ENCODE results near the gene CGB1.
"Not testable (repeated sequence)": the region's sequence is repeated elsewhere in the genome, so short reads cannot be mapped to it uniquely, and the experiment has no call there.

Gene CGB1

GRCh38 chr19:49036815-49037214 is at the start of gene CGB1:
Gene CGB1 (minus strand): TSS chr19:49036895. CDS start chr19:49036711, 184 bp downstream.
- DNase-seq, result not testable (repeated sequence)

- no peak for DNase-seq
Observed at GRCh38 chr19:49086296-49086695, 49.6 kb upstream of the CGB1 start.

DNA sequence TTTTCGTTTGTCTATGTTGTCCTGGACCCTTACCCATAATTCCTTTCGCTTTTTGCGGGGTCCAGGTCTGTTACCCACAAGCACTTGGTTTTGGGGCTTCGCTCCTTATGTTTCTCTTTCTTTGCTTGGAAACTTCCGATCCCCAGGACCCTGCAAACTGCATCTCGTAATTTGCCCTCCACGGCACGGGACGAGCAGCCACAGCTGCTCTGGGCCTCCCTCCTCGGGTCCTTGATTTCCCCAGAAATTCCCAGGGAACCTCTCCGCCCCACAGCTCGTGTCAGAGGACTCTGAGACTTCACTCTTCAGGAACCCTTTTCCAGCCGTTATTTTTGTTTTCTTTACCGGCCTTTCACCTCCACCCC is 49.2 kb upstream of the CGB1 start:
- no peak for DNase-seq

GRCh38 chr19:49085020-49085867 is 48.5 kb upstream of the CGB1 start, which contains the start of gene SNRNP70:
Gene SNRNP70 (plus strand): TSS chr19:49085451. CDS start chr19:49086415, 964 bp downstream.
- peak; percentile 97 to 99 for DNase-seq

- no peak for DNase-seq
Observed at GRCh38 chr19:49084206-49085019, 47.7 kb upstream of the CGB1 start.

DNA sequence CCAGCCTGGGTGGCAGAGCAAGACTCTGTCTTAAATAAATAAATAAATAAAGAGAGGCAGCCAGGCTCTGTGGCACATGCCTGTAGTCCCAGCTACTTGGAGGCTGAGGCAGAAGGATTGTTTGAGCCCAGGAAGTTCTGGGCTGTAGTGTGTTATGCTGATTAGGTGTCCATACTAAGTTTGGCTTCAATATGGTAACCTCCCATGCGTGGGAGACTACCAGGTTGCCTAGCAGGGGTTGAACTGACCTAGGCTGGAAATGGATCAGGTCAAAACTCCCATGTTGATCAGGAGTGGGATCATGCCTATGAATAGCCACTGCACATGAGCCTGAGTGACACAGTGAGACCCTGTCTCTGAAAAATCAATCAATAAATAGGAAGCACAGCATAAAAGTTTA is 44.6 kb upstream of the CGB1 start:
- DNase-seq, result no peak

DNA sequence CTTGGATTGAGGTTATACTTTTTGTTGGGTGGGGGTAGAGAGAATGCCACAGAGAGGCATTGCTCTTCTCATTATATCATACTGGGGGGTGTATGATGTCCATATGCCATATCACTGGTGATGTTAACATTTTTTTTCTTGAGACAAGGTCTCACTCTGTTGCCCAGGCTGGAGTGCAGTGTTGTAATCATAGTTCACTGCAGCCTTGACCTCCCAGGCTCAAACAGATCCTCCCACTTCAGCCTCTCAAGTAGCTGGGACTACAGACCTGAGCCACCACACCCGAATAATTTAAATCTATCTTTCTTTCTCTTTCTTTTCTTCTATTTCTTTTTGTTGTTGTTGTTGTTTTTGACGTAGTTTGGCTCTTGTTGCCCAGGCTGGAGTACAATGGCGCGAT is 43.7 kb upstream of the CGB1 start:
- DNase-seq, result no peak

GRCh38 chr19:49074869-49075268 is 38.2 kb upstream of the CGB1 start:
- not testable (repeated sequence) for DNase-seq

DNA sequence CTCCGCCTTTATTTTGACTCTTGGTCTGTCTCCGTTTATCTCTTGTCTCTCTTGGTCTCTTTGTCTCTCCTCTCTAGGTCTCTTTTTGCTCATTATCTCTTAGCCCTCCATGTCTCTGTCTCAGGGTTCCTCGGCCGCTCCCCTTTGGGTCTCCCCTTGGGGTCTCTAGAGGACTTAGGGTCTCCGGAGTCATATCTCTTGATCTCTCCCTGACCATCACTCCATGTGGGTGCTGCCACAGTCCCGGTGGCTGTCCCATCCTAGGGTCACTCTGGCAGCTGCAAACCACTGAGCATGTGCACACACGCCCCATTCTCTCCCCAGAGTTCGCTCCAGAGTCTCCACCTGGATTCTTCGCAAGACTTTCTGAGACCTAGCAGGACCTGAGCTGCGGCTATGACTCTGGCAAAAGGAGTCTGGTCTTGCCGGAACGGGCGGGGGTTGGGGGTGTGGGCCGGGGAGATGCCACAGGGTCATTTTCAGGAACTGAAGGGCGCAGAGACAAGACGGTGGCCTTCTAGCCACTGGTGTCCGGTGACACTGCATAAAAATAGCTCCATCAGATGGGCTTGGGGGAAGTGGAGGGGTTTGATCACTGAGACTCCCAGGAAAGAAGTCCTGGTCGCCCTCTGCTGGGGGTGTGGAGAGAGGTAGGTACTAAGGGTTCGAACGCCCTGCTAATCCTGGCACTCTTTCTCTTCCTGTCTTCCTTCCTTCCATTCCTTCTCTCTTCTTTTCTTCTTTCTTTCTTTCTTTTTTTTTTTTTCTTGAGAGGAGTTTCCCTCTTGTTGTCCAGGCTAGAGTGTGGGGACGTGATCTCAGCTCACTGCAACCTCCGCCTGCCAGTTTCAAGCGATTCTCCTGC is 37.1 kb upstream of the CGB1 start:
- no peak for DNase-seq

GRCh38 chr19:49071860-49072547 is 35.3 kb upstream of the CGB1 start:
- peak; percentile 26 to 33 for DNase-seq

- DNase-seq, result no peak
Observed at GRCh38 chr19:49070416-49070815, 33.7 kb upstream of the CGB1 start.

GRCh38 chr19:49069026-49069425 is 32.3 kb upstream of the CGB1 start:
- DNase-seq, result no peak

DNA sequence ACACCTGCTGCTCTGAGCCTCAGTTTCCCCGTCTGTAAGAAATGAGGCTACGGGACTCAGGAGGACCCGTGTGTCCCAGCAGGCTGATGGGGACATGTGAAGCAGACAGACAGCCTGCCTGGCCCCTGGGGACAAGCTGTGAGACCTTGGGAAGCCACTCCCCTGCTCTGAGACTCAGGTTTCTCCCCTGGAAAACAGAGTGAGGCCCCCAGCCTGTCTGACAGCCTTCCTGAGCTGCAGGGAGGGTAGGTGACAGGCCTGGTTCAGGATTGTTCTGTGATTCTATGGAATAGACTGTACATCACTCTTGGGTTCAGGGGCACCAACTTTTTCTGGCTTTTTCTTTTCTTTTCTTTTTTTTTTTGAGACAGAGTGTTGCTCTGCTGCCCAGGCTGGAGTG is 30.9 kb upstream of the CGB1 start:
- no peak for DNase-seq

DNA sequence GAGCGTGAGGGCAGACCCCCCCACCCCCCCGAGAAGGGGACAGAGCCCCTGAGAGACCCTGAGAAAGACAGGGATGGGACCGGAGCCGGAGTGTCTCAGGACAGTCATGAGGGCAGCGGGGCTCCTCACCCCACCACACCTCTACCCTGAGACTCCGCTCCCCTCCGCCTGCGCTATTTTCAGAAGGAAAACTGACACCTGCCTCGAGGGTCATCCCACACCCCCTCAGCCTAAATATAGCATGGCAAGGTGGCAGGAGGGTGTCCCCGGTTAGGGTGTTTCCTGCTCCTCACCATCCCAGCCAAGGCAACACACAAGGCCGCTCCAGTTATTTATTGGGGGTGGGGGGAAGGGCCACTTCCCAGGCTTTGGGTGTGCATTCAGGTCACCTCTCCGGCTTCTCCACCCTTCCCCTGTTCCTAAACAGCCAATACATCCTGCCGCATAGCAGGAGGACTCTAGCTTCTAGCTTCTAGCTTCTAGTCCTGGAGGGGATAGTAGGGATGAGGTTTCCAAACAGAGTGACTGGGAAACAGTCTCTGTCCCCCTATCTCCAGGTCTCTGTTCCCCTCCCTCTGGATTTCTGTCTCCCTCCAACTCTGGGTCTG is 29.3 kb upstream of the CGB1 start:
- DNase-seq, result no peak

DNA sequence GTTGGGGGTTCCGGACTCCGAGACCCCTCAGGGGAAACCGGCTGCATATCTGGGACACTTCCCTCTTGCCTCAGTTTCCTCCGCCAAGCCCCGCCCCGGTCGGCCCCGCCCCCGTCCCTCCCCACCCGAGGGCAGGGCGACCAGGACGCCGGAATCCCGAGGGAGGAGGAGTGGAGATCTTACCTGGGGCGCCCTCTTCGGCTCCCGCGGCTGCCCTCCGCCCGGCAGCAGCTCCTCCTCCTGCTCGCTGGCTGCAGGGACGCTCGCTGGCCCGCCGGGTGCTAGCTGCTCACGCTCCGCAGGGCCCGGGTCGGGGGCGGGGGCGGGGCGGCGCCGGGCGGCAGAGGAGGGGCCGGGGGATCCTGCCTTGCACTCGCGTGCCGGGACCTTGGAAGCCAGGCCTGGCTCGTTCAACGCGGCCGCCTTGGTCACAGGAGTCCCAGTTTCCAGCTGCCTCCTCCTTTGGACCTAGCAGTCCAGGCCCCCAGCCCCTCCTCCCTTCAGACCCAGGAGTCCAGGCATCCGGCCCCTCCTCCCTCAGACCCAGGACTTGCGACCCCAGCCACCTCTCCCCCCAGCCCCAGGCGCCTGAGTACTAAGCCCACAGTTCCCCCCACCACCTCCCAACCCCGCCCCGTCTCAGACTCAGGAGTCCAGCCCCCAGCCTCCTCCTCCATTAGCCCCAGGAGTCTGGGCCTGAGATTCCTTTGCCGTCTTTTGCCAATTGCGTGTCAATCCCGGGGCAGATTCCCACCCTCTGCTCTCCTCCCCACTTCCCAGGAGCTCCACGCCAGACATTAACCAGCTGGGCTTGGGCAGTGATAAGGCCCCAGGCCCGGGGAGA is 28.3 kb upstream of the CGB1 start, which contains the start of gene NTF4:
TSS of gene NTF4 (minus strand) at position 51 of the 844 bp plus-strand sequence. CDS start 2,821 bp downstream, outside the sequence.
- no peak for DNase-seq

- no peak for DNase-seq
Observed at GRCh38 chr19:49064029-49064629, 27.4 kb upstream of the CGB1 start.

DNA sequence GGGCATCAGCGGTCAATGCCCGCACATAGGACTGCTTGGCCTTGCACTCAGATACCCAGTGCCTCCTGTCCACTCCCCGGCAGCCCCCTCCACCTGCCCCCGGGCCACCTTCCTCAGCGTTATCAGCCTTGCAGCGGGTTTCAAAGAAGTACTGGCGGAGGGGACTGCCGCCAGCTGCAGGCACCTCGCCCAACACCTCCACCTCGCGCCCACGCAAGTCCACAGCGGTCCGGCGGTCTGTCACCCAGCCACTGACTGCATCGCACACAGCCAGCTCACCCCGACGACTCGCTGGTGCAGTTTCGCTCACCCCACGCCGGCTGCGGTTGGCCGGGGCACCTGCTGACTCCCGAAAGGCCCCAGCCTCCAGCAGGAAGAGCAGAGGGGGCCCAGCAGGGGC is 24.8 kb upstream of the CGB1 start:
- no peak for DNase-seq

DNA sequence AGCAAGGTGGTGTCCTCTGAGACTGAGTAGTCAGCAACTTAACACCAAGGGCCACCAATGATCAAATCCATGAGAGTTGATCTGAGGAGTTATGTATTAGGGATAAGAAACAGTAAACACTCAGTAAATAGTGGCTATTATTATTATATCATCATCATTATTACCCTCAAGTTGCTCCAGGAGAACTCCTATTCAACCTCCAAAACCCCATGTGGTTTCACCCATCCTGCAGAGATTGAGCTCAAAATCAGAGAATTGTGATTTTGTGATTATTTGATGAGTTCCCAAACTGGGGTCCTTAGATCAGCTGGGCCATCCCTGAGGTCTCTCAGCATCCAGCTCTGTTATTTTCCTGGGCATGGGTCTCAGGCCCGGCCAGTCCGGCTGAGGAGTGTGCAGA is 24.3 kb upstream of the CGB1 start:
- no peak for DNase-seq

DNA sequence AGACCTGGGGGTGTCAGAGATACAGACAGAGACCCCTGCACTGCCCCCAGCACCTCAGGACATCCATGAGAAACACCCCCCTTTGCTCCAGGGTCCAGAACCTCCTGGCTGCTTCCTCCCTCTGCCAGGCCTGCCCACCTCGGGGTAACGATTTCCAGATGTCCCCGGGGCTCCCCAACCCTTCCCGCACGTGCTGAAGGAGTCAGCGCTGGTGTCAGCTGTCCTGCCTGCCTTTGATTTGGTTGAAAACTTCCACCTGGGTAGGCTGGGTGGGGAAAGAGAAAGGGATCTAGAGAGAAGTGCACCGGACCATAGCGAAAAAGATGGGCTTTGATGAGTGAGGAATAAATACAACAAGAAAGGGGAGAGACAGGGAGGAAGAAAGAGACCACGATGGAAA is 22.4 kb upstream of the CGB1 start:
- no peak for DNase-seq

- DNase-seq, result no peak
Observed at GRCh38 chr19:49058562-49058961, 21.9 kb upstream of the CGB1 start.
